ENCODE data around the gene MTPN.

Gene MTPN

GRCh38 chr7:135977742-135978066 lies 545 bp upstream of the MTPN start:
- Histone ChIP-seq H3K27me3 (ENCODE audit: insufficient read depth, low read length) (no peaks in the 10 kb centered on the region), H3K4me3 (ENCODE audit: low read length) (peak overlapping the region; percentile 70), H3K36me3 (ENCODE audit: insufficient read depth, low read length) (peaks cover 9% of the 10 kb centered on the region), H3K9me3 (ENCODE audit: low read length) (no peaks in the 10 kb centered on the region), H2AFZ (ENCODE audit: low read depth, low read length) (peak overlapping the region; percentile 68), H3K4me1 (ENCODE audit: insufficient read depth, low read length) (peaks cover 16% of the 10 kb centered on the region)

GRCh38 chr7:135976312-135977006 lies 700 bp downstream of the MTPN start:
- Histone ChIP-seq H3K36me3 (ENCODE audit: insufficient read depth, low read length) (peaks cover 16% of the 10 kb centered on the region), H3K4me3 (ENCODE audit: low read length) (peak overlapping the region; percentile 70), H2AFZ (ENCODE audit: low read depth, low read length) (peak overlapping the region; percentile 68)

GRCh38 chr7:135975166-135975565 lies 2.0 kb downstream of the MTPN start:
- Histone ChIP-seq H2AFZ (ENCODE audit: low read depth, low read length) (no peak overlapping the region), H3K36me3 (ENCODE audit: insufficient read depth, low read length) (peaks cover 20% of the 10 kb centered on the region), H3K9me3 (ENCODE audit: low read length) (no peaks in the 10 kb centered on the region), H3K4me1 (ENCODE audit: insufficient read depth, low read length) (peaks cover 16% of the 10 kb centered on the region), H3K4me3 (ENCODE audit: low read length) (peak overlapping the region; percentile 70), H3K27me3 (ENCODE audit: insufficient read depth, low read length) (no peaks in the 10 kb centered on the region)

More at GRCh38 chr7:135976312-135977006, 700 bp downstream of the MTPN start:
- no peaks in the 10 kb centered on the region for H3K27me3 ChIP-seq (ENCODE audit: insufficient read depth, low read length)
- H3K4me1 ChIP-seq (ENCODE audit: insufficient read depth, low read length), result peaks cover 16% of the 10 kb centered on the region
- no peaks in the 10 kb centered on the region for H3K9me3 ChIP-seq (ENCODE audit: low read length)

- H2AFZ ChIP-seq (ENCODE audit: low read depth, low read length), result no peak overlapping the region
- H3K4me3 ChIP-seq (ENCODE audit: low read length), result no peak overlapping the region
- H3K36me3 ChIP-seq (ENCODE audit: insufficient read depth, low read length), result peaks cover 23% of the 10 kb centered on the region
- H3K9me3 ChIP-seq (ENCODE audit: low read length), result no peaks in the 10 kb centered on the region
- H3K27me3 ChIP-seq (ENCODE audit: insufficient read depth, low read length), result no peaks in the 10 kb centered on the region
- peaks cover 16% of the 10 kb centered on the region for H3K4me1 ChIP-seq (ENCODE audit: insufficient read depth, low read length)
Observed at GRCh38 chr7:135974667-135975066, 2.5 kb downstream of the MTPN start.

- peaks cover 25% of the 10 kb centered on the region for H3K36me3 ChIP-seq (ENCODE audit: insufficient read depth, low read length)
- H3K4me1 ChIP-seq (ENCODE audit: insufficient read depth, low read length), result peaks cover 15% of the 10 kb centered on the region
- H3K9me3 ChIP-seq (ENCODE audit: low read length), result no peaks in the 10 kb centered on the region
- H3K4me3 ChIP-seq (ENCODE audit: low read length), result no peak overlapping the region
- H3K27me3 ChIP-seq (ENCODE audit: insufficient read depth, low read length), result no peaks in the 10 kb centered on the region
- no peak overlapping the region for H2AFZ ChIP-seq (ENCODE audit: low read depth, low read length)
Observed at GRCh38 chr7:135971366-135971725, 5.8 kb downstream of the MTPN start.

GRCh38 chr7:135970682-135971365 lies 6.3 kb downstream of the MTPN start:
- no peaks in the 10 kb centered on the region for H3K27me3 ChIP-seq (ENCODE audit: insufficient read depth, low read length)
- peaks cover 10% of the 10 kb centered on the region for H3K4me1 ChIP-seq (ENCODE audit: insufficient read depth, low read length)
- no peaks in the 10 kb centered on the region for H3K9me3 ChIP-seq (ENCODE audit: low read length)
- H3K4me3 ChIP-seq (ENCODE audit: low read length), result no peak overlapping the region
- H3K36me3 ChIP-seq (ENCODE audit: insufficient read depth, low read length), result peaks cover 25% of the 10 kb centered on the region
- H2AFZ ChIP-seq (ENCODE audit: low read depth, low read length), result no peak overlapping the region

- Histone ChIP-seq H3K9me3 (ENCODE audit: low read length) (no peaks in the 10 kb centered on the region), H3K36me3 (ENCODE audit: insufficient read depth, low read length) (peaks cover 25% of the 10 kb centered on the region), H3K4me3 (ENCODE audit: low read length) (no peak overlapping the region), H3K27me3 (ENCODE audit: insufficient read depth, low read length) (no peaks in the 10 kb centered on the region), H3K4me1 (ENCODE audit: insufficient read depth, low read length) (peaks cover 2% of the 10 kb centered on the region), H2AFZ (ENCODE audit: low read depth, low read length) (no peak overlapping the region)
Observed at GRCh38 chr7:135970045-135970444, 7.1 kb downstream of the MTPN start.

- Histone ChIP-seq H3K9me3 (ENCODE audit: low read length) (no peaks in the 10 kb centered on the region), H3K36me3 (ENCODE audit: insufficient read depth, low read length) (peaks cover 10% of the 10 kb centered on the region), H2AFZ (ENCODE audit: low read depth, low read length) (no peak overlapping the region), H3K4me3 (ENCODE audit: low read length) (no peak overlapping the region), H3K27me3 (ENCODE audit: insufficient read depth, low read length) (no peaks in the 10 kb centered on the region), H3K4me1 (ENCODE audit: insufficient read depth, low read length) (no peaks in the 10 kb centered on the region)
Observed at GRCh38 chr7:135966341-135967043, 10.7 kb downstream of the MTPN start.

- Histone ChIP-seq H3K36me3 (ENCODE audit: insufficient read depth, low read length) (peaks cover 5% of the 10 kb centered on the region), H3K27me3 (ENCODE audit: insufficient read depth, low read length) (no peaks in the 10 kb centered on the region), H3K4me1 (ENCODE audit: insufficient read depth, low read length) (no peaks in the 10 kb centered on the region), H3K9me3 (ENCODE audit: low read length) (no peaks in the 10 kb centered on the region), H2AFZ (ENCODE audit: low read depth, low read length) (no peak overlapping the region), H3K4me3 (ENCODE audit: low read length) (no peak overlapping the region)
Observed at GRCh38 chr7:135965602-135966001, 11.6 kb downstream of the MTPN start.

GRCh38 chr7:135964791-135965190 lies 12.4 kb downstream of the MTPN start:
- no peak overlapping the region for H2AFZ ChIP-seq (ENCODE audit: low read depth, low read length)
- peaks cover 8% of the 10 kb centered on the region for H3K36me3 ChIP-seq (ENCODE audit: insufficient read depth, low read length)
- H3K27me3 ChIP-seq (ENCODE audit: insufficient read depth, low read length), result no peaks in the 10 kb centered on the region
- H3K4me3 ChIP-seq (ENCODE audit: low read length), result no peak overlapping the region
- no peaks in the 10 kb centered on the region for H3K4me1 ChIP-seq (ENCODE audit: insufficient read depth, low read length)
- H3K9me3 ChIP-seq (ENCODE audit: low read length), result no peaks in the 10 kb centered on the region

- Histone ChIP-seq H3K4me1 (ENCODE audit: insufficient read depth, low read length) (no peaks in the 10 kb centered on the region), H3K4me3 (ENCODE audit: low read length) (no peak overlapping the region), H3K27me3 (ENCODE audit: insufficient read depth, low read length) (no peaks in the 10 kb centered on the region), H3K9me3 (ENCODE audit: low read length) (no peaks in the 10 kb centered on the region), H2AFZ (ENCODE audit: low read depth, low read length) (no peak overlapping the region), H3K36me3 (ENCODE audit: insufficient read depth, low read length) (peaks cover 7% of the 10 kb centered on the region)
Observed at GRCh38 chr7:135964274-135964673, 12.9 kb downstream of the MTPN start.

GRCh38 chr7:135962802-135963201 lies 14.4 kb downstream of the MTPN start:
- Histone ChIP-seq H3K36me3 (ENCODE audit: insufficient read depth, low read length) (peaks cover 7% of the 10 kb centered on the region), H3K27me3 (ENCODE audit: insufficient read depth, low read length) (no peaks in the 10 kb centered on the region), H2AFZ (ENCODE audit: low read depth, low read length) (no peak overlapping the region), H3K4me1 (ENCODE audit: insufficient read depth, low read length) (no peaks in the 10 kb centered on the region), H3K4me3 (ENCODE audit: low read length) (no peak overlapping the region), H3K9me3 (ENCODE audit: low read length) (no peaks in the 10 kb centered on the region)

GRCh38 chr7:135960709-135961451 lies 16.3 kb downstream of the MTPN start:
- Histone ChIP-seq H3K4me3 (ENCODE audit: low read length) (no peak overlapping the region), H3K4me1 (ENCODE audit: insufficient read depth, low read length) (no peaks in the 10 kb centered on the region), H3K36me3 (ENCODE audit: insufficient read depth, low read length) (peaks cover 4% of the 10 kb centered on the region), H3K27me3 (ENCODE audit: insufficient read depth, low read length) (no peaks in the 10 kb centered on the region), H3K9me3 (ENCODE audit: low read length) (no peaks in the 10 kb centered on the region), H2AFZ (ENCODE audit: low read depth, low read length) (no peak overlapping the region)
